NCI-H748 (cell line): ENCODE data around the gene CDH23.

Experiments used
- DNase-seq: peaks from one replicate; lab custom pipeline; 2025; ENCODE audit not compliant: unreplicated experiment; lab: John Stamatoyannopoulos, UW

CDH23 gene

GRCh38 chr10:71819441-71819861, 422.7 kb downstream of the CDH23 start:
- no peak for DNase-seq

GRCh38 chr10:71819985-71820384, 423.3 kb downstream of the CDH23 start:
- no peak for DNase-seq

- no peak for DNase-seq
Measured at GRCh38 chr10:71820966-71821365, 424.2 kb downstream of the CDH23 start.

- no peak for DNase-seq
Measured at GRCh38 chr10:71821909-71822763, 425.4 kb downstream of the CDH23 start.

GRCh38 chr10:71823356-71823755, 426.6 kb downstream of the CDH23 start:
- no peak for DNase-seq

GRCh38 chr10:71824333-71824732, 427.6 kb downstream of the CDH23 start:
- no peak for DNase-seq

- no peak for DNase-seq
Measured at GRCh38 chr10:71825217-71825616, 428.5 kb downstream of the CDH23 start.

- DNase-seq = no peak
Measured at GRCh38 chr10:71827852-71828251, 431.1 kb downstream of the CDH23 start.

GRCh38 chr10:71828702-71829101, 432.0 kb downstream of the CDH23 start:
- no peak for DNase-seq

GRCh38 chr10:71829171-71829570, 432.5 kb downstream of the CDH23 start:
- DNase-seq = no peak

GRCh38 chr10:71829896-71830295, 433.2 kb downstream of the CDH23 start:
- no peak for DNase-seq

GRCh38 chr10:71830726-71831125, 434.0 kb downstream of the CDH23 start:
- no peak for DNase-seq

- no peak for DNase-seq
Measured at GRCh38 chr10:71831646-71832552, 435.2 kb downstream of the CDH23 start.

GRCh38 chr10:71832967-71833366, 436.2 kb downstream of the CDH23 start:
- DNase-seq = no peak

GRCh38 chr10:71833451-71834342, 437.0 kb downstream of the CDH23 start:
- DNase-seq = no peak

GRCh38 chr10:71834343-71834674, 437.6 kb downstream of the CDH23 start:
- DNase-seq = no peak

- DNase-seq = no peak
Measured at GRCh38 chr10:71835671-71836595, 439.2 kb downstream of the CDH23 start.

- no peak for DNase-seq
Measured at GRCh38 chr10:71836596-71836974, 439.9 kb downstream of the CDH23 start.

GRCh38 chr10:71837098-71837827, 440.5 kb downstream of the CDH23 start:
- DNase-seq = no peak
